Measurements from ENCODE around the gene SNAP47.

Gene SNAP47

GRCh38 chr1:227735539-227736285 lies 477 bp downstream of the SNAP47 start:
- ATAC-seq (replicated peaks) (no peak), DNase-seq (no peak)
- Mint-ChIP-seq H3K4me1 (peaks cover 32 to 75% of the 10 kb centered on the region in 2 donors), H3K27ac (peak overlapping the region; percentile 98), H3K4me3 (peak overlapping the region; percentile 96 to 97), H3K36me3 (peaks cover 24 to 38% of the 10 kb centered on the region in 2 donors), H3K9me3 (no peaks in the 10 kb centered on the region), H3K27me3 (no peaks in the 10 kb centered on the region)

DNA sequence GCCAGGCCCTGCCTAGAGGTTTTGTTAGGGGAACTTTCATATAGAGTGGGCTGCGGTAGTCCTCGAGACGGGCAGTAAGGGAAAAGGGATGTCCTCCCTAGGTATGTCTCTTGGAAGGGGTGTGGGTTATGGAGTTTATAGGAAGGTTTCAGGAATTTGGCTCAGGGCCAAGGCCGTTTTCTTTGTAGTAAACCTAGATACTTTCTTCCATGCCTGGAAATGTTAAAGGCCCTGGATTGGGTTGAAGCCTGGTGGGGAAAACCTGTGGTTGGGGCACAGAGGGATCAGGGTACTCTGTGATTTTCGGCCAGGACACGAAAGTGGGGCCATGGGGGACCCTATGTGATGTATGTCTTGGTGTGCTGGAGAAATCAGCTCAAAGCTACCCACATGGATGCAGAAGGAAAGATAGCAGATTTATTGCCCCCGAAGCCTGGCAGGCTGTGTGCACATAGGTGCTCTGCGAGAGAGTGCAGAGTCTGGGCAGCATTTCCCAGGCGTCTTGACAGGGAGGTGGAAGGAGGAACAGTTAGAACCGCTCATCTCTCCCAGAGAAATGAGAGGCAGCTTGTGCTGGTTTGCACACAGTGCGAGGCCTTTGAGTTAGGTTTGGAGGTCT lies 1.7 kb downstream of the SNAP47 start:
- H3K4me1 Mint-ChIP-seq, result peaks cover 39 to 85% of the 10 kb centered on the region in 2 donors
- H3K27ac Mint-ChIP-seq, result no peak overlapping the region
- no peak for ATAC-seq (replicated peaks)
- DNase-seq, result no peak
- no peaks in the 10 kb centered on the region for H3K9me3 Mint-ChIP-seq
- no peak overlapping the region for H3K4me3 Mint-ChIP-seq
- H3K27me3 Mint-ChIP-seq, result no peaks in the 10 kb centered on the region
- peaks cover 27 to 46% of the 10 kb centered on the region in 2 donors for H3K36me3 Mint-ChIP-seq

- DNase-seq, result no peak
- peaks cover 33 to 76% of the 10 kb centered on the region in 2 donors for H3K4me1 Mint-ChIP-seq
- H3K36me3 Mint-ChIP-seq, result peaks cover 16 to 36% of the 10 kb centered on the region in 2 donors
- no peak overlapping the region for H3K4me3 Mint-ChIP-seq
- no peaks in the 10 kb centered on the region for H3K27me3 Mint-ChIP-seq
- no peaks in the 10 kb centered on the region for H3K9me3 Mint-ChIP-seq
- H3K27ac Mint-ChIP-seq, result no peak overlapping the region
- ATAC-seq (replicated peaks), result no peak
These were observed 3.6 kb downstream of the SNAP47 start for GRCh38 chr1:227738820-227739219.

DNA sequence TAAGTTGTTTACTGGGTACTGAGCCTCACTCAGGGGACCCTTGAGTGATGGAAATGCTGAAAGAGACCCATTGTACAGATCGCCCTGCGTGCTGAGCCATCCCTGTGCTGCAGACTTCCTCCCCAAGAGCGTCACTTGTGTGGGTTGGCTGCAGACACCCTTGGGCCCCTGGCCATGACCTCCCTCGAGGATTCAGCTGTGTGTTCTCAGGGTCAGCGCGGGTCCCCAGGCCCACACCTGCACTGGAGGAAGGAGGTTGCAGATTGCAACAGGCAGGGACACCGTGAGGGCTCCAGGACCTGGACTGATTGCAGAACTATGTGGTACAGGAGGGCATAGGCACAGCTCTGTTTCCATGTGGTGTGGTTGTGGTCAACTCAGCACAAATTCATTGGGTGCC lies 4.4 kb downstream of the SNAP47 start:
- ATAC-seq (replicated peaks) (no peak), DNase-seq (no peak)
- no peak overlapping the region for H3K27ac Mint-ChIP-seq
- no peaks in the 10 kb centered on the region for H3K9me3 Mint-ChIP-seq
- no peak overlapping the region for H3K4me3 Mint-ChIP-seq
- peaks cover 36 to 76% of the 10 kb centered on the region in 2 donors for H3K4me1 Mint-ChIP-seq
- H3K27me3 Mint-ChIP-seq, result no peaks in the 10 kb centered on the region
- peaks cover 16 to 36% of the 10 kb centered on the region in 2 donors for H3K36me3 Mint-ChIP-seq

DNA sequence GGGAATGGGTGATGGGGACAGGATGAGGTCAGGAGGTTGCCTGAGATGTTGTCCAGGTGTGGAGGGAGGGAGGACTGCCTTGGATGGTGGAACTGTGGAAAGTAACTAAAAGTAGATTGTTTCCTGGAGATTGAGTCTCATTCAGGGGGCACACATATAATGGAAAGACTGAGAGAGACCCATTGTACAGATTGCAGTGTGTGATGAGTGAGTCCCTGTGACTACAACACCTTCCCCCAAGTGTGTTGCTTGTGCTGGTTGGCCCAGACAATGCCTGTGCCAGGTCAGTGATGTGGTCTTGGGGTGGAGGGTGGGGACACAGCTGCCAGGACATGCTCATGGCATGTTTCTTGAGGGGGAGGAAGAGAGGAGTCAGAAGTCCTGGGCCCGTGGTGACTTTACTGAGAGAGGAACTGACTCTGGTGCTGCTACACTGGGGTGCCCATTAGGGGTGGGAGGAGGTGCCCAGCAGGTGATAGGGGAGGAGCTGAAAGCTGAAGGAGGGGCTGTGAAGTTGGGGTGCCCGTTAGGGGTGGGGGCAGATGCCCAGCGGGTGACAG lies 5.2 kb downstream of the SNAP47 start:
- Mint-ChIP-seq H3K4me1 (peaks cover 38 to 75% of the 10 kb centered on the region in 2 donors), H3K27me3 (no peaks in the 10 kb centered on the region), H3K27ac (peak overlapping the region; percentile 62), H3K9me3 (no peaks in the 10 kb centered on the region), H3K4me3 (no peak overlapping the region), H3K36me3 (peaks cover 16 to 36% of the 10 kb centered on the region in 2 donors)
- no peak for DNase-seq
- no peak for ATAC-seq (replicated peaks)

- Mint-ChIP-seq H3K9me3 (no peaks in the 10 kb centered on the region), H3K36me3 (peaks cover 14 to 38% of the 10 kb centered on the region in 2 donors), H3K4me1 (peaks cover 31 to 67% of the 10 kb centered on the region in 2 donors), H3K4me3 (no peak overlapping the region), H3K27me3 (no peaks in the 10 kb centered on the region), H3K27ac (peak overlapping the region; percentile 27)
- no peak for ATAC-seq (replicated peaks)
- no peak for DNase-seq
These were observed 6.1 kb downstream of the SNAP47 start for GRCh38 chr1:227741166-227741870.

DNA sequence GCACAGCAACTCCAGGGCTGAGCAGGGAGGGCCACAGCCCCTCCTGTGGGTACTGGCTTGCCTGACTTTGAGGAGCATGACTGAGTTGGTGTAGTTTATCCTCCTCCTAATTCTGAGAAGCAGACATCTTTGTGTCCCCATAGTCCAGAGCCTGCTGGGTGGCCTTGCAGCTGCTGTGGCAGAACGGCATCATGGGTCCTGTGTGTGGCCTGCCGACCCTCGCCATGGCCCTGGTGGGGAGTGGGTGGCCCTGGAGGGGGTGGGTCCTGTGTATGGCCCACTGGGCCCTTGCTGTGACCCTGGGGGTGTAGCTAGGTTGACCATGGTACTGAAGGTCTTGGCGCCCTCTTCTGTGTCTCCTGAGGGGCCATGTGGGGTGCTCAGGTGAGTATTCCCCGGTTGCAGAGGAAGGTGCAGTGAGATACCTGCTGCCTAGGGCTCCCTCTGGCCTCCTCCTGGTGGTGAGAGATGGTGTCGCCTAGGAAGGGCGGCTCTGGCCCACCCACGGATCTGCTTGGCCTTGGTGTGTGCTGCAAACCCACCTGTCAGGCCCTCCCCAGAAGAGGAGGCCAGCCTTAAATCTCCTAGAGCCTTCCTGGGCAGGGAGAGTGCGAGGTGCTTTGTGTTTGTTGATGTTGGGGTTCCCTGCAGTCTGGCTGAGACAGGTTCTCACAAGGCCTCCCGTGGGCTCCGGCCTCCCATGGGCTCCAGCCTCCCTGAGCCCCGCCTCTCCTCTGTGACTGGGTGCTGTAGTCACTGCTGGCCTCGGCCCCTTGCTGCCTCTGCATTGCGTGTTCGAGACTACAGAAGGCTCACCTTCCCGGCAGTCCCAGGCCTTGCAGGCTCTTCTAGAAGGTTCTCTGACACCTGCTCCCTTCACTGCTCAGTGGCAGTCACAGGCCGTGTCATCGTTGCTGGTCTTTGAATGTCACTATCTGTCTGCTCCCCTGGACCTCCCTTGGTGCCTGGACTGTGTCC lies 7.8 kb downstream of the SNAP47 start:
- H3K4me3 Mint-ChIP-seq, result no peak overlapping the region
- no peak overlapping the region for H3K27ac Mint-ChIP-seq
- DNase-seq, result no peak
- H3K36me3 Mint-ChIP-seq, result peaks cover 19 to 40% of the 10 kb centered on the region in 2 donors
- peaks cover 25 to 52% of the 10 kb centered on the region in 2 donors for H3K4me1 Mint-ChIP-seq
- ATAC-seq (replicated peaks), result no peak
- H3K27me3 Mint-ChIP-seq, result no peaks in the 10 kb centered on the region
- H3K9me3 Mint-ChIP-seq, result no peaks in the 10 kb centered on the region

DNA sequence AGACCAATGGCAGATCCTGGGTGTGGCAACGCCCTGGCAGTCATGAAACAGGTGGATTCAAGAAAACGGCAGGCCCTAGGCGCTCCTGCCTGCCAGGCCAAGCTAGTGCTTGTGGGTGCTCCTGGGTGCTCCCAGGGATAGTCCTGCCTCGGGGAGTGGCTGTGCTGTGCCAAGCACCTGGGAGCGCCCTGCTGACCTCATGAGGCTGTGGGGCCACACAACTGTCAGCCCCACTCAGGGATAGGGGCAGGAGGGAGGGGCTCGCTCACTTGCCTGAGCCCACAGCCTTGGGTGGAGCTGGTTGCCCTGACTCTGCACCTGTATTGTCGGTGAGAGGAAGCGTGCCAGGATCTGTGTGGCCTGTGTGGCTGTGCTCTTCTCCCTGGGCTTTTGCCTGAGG lies 9.4 kb downstream of the SNAP47 start:
- no peak overlapping the region for H3K4me3 Mint-ChIP-seq
- H3K4me1 Mint-ChIP-seq, result peaks cover 26 to 43% of the 10 kb centered on the region in 2 donors
- peak overlapping the region; percentile 15 for H3K27ac Mint-ChIP-seq
- no peaks in the 10 kb centered on the region for H3K9me3 Mint-ChIP-seq
- DNase-seq (no peak), ATAC-seq (replicated peaks) (no peak)
- peaks cover 23 to 38% of the 10 kb centered on the region in 2 donors for H3K36me3 Mint-ChIP-seq
- H3K27me3 Mint-ChIP-seq, result no peaks in the 10 kb centered on the region

GRCh38 chr1:227745568-227746265 lies 10.5 kb downstream of the SNAP47 start:
- H3K9me3 Mint-ChIP-seq, result no peaks in the 10 kb centered on the region
- ATAC-seq (replicated peaks) (no peak), DNase-seq (no peak)
- H3K4me3 Mint-ChIP-seq, result no peak overlapping the region
- H3K36me3 Mint-ChIP-seq, result peaks cover 19 to 29% of the 10 kb centered on the region in 2 donors
- H3K27ac Mint-ChIP-seq, result no peak overlapping the region
- H3K4me1 Mint-ChIP-seq, result peaks cover 18 to 33% of the 10 kb centered on the region in 2 donors
- H3K27me3 Mint-ChIP-seq, result no peaks in the 10 kb centered on the region

DNA sequence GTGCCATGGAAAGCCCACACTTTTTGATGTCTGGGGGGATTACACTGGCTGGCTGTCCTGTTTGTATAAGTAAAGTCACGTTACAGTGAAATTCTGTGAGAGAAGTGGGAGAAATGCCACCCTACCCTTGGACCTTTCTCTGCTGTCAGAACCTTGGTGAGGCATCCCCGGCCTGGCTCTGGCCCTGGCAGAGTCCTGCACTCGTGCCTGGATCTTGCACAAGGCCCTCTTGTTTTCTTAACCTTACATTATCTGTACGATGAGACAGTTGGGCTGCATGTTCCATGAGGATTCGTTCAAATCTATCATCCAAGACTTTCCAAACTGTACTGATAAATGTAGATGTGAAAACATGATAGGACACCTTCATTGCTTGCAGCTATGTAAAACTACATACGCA lies 11.4 kb downstream of the SNAP47 start:
- DNase-seq (no peak), ATAC-seq (replicated peaks) (no peak)
- H3K9me3 Mint-ChIP-seq, result no peaks in the 10 kb centered on the region
- no peaks in the 10 kb centered on the region for H3K27me3 Mint-ChIP-seq
- peaks cover 23 to 29% of the 10 kb centered on the region in 2 donors for H3K36me3 Mint-ChIP-seq
- no peak overlapping the region for H3K4me3 Mint-ChIP-seq
- H3K27ac Mint-ChIP-seq, result no peak overlapping the region
- peaks cover 15 to 23% of the 10 kb centered on the region in 2 donors for H3K4me1 Mint-ChIP-seq

GRCh38 chr1:227747382-227747781 lies 12.1 kb downstream of the SNAP47 start:
- H3K9me3 Mint-ChIP-seq, result no peaks in the 10 kb centered on the region
- H3K4me3 Mint-ChIP-seq, result no peak overlapping the region
- no peak overlapping the region for H3K27ac Mint-ChIP-seq
- H3K27me3 Mint-ChIP-seq, result no peaks in the 10 kb centered on the region
- peaks cover 24 to 34% of the 10 kb centered on the region in 2 donors for H3K36me3 Mint-ChIP-seq
- peaks cover 15 to 22% of the 10 kb centered on the region in 2 donors for H3K4me1 Mint-ChIP-seq
- no peak for ATAC-seq (replicated peaks)
- DNase-seq, result no peak

GRCh38 chr1:227747948-227748495 lies 12.8 kb downstream of the SNAP47 start:
- H3K27ac Mint-ChIP-seq, result no peak overlapping the region
- H3K36me3 Mint-ChIP-seq, result peaks cover 25 to 36% of the 10 kb centered on the region in 2 donors
- DNase-seq (no peak), ATAC-seq (replicated peaks) (no peak)
- H3K27me3 Mint-ChIP-seq, result no peaks in the 10 kb centered on the region
- no peaks in the 10 kb centered on the region for H3K9me3 Mint-ChIP-seq
- H3K4me3 Mint-ChIP-seq, result no peak overlapping the region
- peaks cover 14 to 22% of the 10 kb centered on the region in 2 donors for H3K4me1 Mint-ChIP-seq

Measured in stimulated activated naive B cell treated with anti-CD40 and anti-IgM and Interleukin-4, amounts not matched to agents 10 μg/mL and 1 μg/mL and 100 μg/mL, for 72 hours (primary cell).